HS-5 (cell line): ENCODE measurements around the gene FUT8.
"Not testable (repeated sequence)": the region's sequence is repeated elsewhere in the genome, so short reads cannot be mapped to it uniquely, and the experiment has no call there.

Source experiments
- DNase-seq: peaks from one replicate; pipeline ENCODE4 v3.0.0-alpha.2; 2012; ENCODE audit warnings: low read depth

The FUT8 gene

DNA sequence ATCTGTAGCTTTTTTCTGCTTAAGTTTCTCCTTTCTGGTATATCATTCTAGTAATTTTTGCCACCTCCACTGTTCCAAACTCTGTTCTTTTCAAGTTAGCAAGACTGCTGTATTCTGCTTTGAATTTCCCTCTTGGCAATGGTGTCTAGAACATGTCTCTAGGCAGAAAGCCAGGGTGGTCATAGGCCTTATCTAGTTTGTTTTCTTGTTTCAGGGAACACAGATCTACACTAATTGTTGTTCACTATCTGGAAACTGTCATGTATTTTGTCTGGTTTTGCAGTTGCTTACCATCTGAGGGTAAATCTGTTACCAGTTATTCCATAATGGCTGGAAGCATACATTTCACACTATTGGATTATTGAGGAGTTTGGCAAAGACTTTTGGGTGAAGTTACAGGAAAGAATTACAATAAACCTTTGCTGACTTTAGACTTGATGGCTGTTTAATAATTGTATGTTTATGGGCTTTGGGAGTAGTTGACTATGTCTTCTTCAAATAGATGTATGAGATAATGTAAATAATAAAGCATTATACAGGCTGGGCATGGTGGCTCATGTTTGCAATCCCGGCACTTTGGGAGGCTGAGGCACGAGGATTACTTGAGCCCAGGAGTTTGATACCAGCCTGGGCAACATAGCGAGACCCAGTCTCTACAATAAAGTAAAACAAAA is 41.4 kb downstream of the FUT8 start:
- no peak for DNase-seq

DNA sequence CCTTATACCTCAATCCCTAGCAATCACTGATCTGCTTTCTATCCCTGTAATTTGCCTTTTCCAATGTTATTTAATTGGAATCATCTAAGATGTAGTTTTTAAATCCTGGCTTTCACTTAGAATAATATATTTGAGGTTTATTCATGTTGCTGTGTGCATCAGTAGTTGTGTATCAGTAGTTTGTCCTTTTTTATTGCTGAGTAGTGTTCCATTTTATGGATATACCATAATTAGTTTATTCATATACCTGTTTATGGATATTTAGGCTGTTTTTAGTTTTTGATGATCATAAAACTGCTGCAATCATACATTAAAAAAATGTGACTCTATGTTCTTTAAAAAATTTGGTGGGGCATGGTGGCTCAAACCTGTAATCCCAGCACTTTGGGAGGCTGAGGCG is 43.7 kb downstream of the FUT8 start:
- no peak for DNase-seq

DNA sequence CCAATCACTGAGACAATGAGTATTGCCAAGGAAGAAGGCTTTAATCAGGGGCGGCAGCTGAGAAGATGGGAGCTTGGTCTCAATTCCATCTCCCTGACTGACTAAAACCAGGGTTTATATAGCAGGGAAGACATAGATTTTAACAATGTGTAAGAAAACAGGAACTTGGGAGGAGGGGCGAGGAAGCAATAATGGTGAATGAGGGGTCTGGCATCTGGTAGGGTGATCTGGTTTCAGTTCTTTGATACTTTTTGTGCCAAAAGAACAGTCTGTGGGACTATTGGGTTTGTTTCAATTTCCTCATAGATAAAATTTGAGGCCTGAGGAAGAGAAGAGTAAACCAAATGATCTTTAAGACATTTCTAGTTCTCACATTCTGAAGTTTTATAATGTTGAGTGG is 49.2 kb downstream of the FUT8 start:
- DNase-seq, result no peak

GRCh38 chr14:65462411-65462810 is 49.9 kb downstream of the FUT8 start:
- DNase-seq, result peak; percentile 61

DNA sequence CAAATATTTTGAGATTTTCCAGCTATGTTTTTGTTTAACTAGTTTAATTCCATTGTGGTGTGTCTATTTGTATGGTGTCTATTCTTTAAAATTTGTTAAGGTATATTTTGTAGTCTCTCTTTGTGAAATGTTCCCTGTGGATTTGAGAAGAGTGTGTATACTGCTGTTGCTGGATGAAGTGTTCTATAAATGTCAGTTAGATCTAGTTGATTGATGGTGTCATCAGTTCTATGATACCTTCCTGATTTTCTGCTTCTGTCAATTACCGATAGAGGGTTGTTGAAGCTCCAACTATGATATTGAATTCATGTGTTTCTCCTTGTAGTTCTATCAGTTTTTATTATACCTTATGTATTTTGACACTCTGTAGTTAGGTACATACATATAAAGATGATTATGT is 53.1 kb downstream of the FUT8 start:
- no peak for DNase-seq

- not testable (repeated sequence) for DNase-seq
Measured at GRCh38 chr14:65467926-65468325, 55.4 kb downstream of the FUT8 start.

DNA sequence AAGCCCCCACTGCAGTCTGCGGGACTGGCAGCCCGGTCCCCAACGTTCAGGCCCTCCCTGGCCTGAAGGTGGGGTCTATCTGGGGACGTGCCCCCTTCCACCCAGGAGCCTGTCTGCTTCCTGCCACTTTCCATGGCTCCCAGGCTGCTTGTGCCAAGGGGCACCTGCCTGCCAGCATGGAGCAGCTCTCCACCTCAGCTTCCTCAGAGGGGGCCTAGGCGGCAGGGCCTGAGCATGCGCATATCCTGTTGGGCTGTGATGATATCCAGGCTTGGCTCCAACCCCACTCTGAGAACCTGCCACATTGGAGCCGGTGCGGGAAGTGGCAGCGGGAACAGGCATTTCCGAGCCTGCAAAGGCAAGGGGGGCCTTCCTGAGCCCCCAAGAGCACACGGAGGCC is 57.4 kb downstream of the FUT8 start:
- no peak for DNase-seq

DNA sequence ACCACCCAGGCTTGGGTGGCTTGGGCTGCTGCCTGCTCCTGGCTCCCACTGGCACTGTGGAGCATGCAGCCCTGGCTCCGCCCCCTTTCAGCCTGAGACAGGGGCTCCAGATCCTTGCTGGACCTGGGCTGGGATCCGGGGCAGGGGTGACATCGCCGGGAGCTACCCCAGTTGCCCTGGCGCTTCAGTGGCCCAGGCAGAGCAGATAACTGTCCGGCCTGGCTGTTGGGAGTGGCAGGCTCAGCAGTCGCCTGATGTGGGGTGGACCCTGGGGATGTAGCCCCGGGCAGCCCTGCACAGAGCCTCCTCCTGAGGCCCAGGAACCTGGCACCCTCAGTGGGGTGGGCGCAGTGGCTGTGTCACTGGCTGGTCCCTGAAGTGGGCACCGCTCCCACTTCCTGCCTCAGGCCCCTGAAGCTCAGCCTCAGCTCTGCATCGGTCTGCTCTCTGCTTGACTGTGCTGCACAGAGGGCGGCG is 57.9 kb downstream of the FUT8 start:
- no peak for DNase-seq

DNA sequence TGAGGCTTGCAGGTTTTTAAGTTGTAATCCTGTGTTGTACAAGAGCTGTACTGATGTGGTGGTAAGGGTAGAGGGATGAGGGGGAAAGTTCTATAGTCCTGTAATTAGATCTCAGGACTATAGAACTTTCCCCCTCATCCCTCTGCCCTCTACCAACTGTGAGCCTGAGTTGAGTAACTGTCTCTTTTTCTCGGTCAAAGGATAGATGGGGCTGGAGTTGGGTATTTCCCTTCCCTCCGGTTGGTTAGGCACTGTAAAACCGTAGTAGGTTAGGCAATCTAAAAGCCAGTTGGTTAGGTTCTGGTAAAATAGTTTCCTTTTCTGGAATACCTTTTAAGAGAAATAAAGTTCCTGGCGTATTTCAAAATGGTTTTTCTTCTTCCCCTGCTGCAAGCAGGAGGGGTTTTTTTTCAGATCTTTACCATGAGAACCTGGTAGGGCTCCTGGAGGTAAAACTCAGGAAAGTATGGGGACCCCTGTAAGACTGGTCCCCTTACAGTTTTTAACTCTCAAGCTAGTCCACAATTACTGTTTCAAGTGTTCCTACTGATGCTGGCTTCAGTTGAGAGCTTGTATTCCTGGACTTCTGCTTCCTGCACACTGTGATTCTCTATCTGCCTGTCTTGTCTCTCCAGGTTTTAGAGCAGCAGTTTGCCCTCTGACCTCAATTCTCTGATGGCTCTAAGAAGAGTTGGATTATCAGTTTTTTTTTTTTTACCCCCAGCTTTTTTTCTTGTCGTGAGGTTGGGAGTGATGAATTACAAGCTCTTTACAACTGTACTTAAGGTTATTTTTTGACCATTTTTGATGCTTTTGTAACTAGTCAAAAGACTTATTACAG is 58.7 kb downstream of the FUT8 start:
- no peak for DNase-seq

DNA sequence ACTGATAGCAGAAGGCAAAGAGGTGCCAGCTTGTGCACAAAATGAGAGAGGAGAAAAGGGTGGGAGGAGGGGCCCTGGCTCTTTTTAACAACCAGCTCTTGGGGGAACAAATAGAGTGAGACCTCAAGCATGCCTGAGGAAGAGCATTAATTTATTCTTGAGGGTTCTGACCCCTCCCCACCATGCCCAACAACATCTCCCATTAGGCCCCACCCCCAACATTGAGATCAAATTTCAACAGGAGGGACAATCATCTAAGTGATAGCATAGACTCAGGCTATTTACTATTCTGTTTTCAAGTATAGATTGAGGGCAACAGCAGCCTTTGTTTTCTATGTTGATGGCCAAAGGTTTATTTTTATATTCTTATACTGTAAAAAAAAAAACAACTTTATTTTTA is 59.7 kb downstream of the FUT8 start:
- DNase-seq, result no peak

DNA sequence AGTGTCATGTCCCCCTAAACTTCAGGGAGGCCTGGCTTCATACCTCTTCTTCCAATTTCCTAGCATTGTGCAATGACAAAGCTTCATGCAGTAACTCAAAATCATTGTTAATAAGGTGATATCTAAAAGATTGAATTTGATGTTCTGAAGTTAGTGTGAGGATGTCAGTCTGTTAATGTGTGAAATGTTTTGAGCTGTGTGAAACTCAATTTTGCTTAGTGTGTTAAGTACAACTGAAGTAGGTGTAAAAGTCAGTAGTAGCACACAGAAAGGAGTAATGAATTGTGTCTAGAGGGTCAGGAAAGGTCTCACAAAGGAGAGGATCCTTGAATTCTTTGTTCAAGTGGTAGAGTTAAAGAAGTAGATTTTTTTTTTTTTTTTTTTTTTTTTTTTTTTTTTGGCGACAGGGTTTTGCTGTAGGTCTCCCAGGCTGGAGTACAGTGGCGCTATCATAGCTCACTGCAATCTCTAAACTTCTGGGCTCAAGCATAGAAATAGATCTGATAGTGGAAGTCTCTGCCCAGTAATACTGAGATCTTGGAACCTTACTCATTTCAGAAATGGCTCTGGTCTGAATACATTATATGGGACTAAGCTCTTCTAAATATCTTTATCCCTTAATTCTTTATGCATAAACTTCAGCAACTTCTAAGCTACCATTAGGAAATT is 63.9 kb downstream of the FUT8 start:
- no peak for DNase-seq

GRCh38 chr14:65476942-65477318 is 64.4 kb downstream of the FUT8 start:
- DNase-seq, result no peak

DNA sequence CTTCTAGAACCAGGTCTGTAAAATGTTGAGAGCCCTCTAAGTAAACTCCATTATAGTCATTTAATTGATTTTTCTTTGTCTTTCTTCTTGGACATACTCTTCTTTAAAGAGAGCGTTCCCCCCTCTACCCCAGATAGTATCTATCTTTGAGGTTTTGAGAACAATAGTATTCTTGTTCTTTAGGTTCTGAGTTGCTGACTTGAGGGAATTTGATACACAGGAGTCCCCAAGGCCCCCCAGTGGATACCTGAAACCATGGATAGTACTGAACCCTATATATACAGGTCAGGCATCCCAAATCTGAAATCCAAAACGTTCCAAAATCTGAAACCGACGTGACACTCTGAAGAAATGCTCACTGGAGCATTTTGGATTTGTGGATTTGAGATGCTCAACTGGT is 65.5 kb downstream of the FUT8 start:
- no peak for DNase-seq

GRCh38 chr14:65478596-65478995 is 66.1 kb downstream of the FUT8 start:
- DNase-seq, result no peak

- DNase-seq, result no peak
Measured at GRCh38 chr14:65479386-65479785, 66.9 kb downstream of the FUT8 start.

DNA sequence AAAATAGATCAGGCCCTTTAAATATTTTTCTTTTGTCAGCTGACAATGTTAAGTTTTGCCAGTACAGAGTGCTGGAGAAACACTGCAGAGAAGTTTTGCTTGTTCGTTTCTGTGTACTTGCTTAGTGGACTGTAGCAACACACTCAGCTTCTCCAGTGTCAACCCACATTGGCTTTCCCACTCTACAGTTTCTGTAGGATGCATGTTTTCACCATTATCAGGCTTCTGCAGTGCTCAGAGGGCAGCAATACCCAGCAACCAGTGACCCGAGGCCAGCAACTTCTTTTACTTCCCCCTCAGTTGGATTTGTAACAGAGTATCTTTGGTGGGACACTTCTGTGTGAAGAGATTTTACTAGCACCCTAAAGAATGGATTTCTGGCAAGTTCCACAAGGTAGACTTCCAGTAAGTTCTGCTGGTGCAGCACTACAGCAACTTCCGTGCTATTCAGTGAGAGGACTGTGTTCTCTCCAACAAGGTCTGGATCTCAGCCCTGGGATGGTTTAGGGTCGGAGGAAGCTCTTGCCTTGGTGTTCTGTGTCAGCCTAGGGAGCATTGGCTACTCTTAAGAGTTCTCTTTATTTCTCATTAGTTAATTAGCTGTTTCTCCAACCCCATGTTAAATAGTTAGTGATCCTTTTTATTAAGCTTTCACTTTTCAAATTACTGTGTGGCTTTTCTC is 70.4 kb downstream of the FUT8 start:
- no peak for DNase-seq

- no peak for DNase-seq
Measured at GRCh38 chr14:65483647-65484046, 71.1 kb downstream of the FUT8 start.

GRCh38 chr14:65485516-65485915 is 73.0 kb downstream of the FUT8 start:
- DNase-seq, result no peak

DNA sequence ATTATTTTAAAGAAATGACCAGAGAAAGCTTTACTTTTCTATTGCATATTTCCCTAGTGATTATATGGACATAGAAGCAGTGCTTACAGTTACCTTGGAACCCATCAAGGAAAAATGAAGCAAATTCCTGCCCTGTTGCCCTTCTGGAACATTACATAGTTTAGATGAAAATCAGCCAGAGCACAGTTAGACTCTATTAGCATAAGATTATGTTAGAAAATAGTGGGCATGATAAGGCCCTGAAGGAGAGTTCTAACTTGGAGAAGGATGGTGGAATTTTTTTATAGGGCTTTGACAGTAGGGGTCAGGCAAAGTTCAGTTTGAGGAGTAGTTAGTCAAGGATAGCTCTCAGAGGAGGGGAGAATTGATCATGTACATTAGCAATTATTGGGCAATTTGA is 74.3 kb downstream of the FUT8 start:
- DNase-seq, result no peak

- no peak for DNase-seq
Measured at GRCh38 chr14:65487783-65488494, 75.4 kb downstream of the FUT8 start.

DNA sequence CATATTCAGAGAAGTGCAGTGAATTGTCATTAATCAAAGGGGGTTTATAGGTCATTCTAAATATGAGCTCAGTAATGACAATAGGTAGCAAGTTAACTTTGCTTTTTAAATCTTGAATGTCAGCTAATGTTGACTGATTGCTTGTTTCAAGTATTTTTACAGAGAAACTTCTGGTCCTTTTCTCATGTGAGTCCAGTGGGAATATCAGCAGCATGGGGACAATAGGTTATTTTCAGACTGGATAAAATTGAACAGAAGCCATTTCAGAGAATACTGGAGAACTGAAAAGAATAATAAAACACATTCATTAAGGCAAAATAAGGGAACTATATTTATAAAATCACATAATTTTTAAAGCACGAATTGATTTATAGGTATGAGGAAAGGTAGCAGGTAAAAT is 78.7 kb downstream of the FUT8 start:
- no peak for DNase-seq

GRCh38 chr14:65492266-65492665 is 79.7 kb downstream of the FUT8 start:
- no peak for DNase-seq
